Neural cell (in vitro differentiated cells): ENCODE data around the gene EXOC1L.

Experiments used
- EZH2 ChIP-seq: fragments of 200-600, 300-800 bp; shearing (Covaris generic), sonication (generic); IDR thresholded peaks from 2 replicates; pipeline ENCODE4 v1.6.1; 2014; ENCODE audit warnings: antibody characterized with exemption, low read length, borderline replicate concordance, mild to moderate bottlenecking; ENCODE audit not compliant: insufficient read depth, poor library complexity, severe bottlenecking
- POLR2AphosphoS5 ChIP-seq: IDR thresholded peaks from 2 replicates; pipeline ENCODE4 v1.6.1; 2012
- TF ChIP-seq, protein P1 (sequence below): fragments of 450-650 bp; IDR thresholded peaks from 2 replicates; pipeline ENCODE4 v1.5.1; 2014; ENCODE audit warnings: antibody characterized with exemption, mild to moderate bottlenecking, moderate library complexity; ENCODE audit not compliant: poor library complexity, severe bottlenecking

DNA sequence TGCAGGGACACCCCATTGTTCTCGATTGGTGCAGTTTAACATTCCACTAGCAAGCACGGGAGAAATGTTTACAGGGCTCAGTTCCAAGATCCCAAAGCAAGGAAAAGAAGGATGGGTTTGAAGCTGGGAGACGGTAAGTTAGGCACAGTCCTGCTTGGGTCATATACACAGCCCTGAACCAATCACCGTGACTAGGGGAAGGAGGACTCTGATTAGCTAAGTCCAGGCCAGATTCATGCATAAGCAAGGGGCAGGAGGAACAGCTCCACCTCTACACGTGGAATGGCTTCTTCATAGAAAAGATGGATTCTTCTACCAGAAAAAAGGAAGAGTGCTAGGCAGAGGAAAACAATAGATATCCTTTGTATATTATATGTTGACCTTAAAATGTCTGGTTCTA, 11.0 kb upstream of the EXOC1L start:
- TF ChIP-seq, protein P1, sequence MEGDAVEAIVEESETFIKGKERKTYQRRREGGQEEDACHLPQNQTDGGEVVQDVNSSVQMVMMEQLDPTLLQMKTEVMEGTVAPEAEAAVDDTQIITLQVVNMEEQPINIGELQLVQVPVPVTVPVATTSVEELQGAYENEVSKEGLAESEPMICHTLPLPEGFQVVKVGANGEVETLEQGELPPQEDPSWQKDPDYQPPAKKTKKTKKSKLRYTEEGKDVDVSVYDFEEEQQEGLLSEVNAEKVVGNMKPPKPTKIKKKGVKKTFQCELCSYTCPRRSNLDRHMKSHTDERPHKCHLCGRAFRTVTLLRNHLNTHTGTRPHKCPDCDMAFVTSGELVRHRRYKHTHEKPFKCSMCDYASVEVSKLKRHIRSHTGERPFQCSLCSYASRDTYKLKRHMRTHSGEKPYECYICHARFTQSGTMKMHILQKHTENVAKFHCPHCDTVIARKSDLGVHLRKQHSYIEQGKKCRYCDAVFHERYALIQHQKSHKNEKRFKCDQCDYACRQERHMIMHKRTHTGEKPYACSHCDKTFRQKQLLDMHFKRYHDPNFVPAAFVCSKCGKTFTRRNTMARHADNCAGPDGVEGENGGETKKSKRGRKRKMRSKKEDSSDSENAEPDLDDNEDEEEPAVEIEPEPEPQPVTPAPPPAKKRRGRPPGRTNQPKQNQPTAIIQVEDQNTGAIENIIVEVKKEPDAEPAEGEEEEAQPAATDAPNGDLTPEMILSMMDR, result no peak
- TF ChIP-seq POLR2AphosphoS5 (no peak), EZH2 (no peak)
